ENCODE results near the gene NFASC. TPM values are rescaled to one million over a fixed set of nuclear protein-coding genes. Genes with fewer than 3 reads are reported as not detected.
A peak's percentile ranks its signal among the peaks of the same experiment; 100 is the strongest.

NFASC gene
- total and polyA plus RNA-seq, 9 of the 15 experiments (the other 6 are each of a cell fraction or from before 2014, with no cell fraction given) = 0.03 to 0.16 (median 0.06) TPM; not detected in 6

GRCh38 chr1:204945565-204945977 lies 74.9 kb downstream of the NFASC start:
- Histone ChIP-seq H3K4me1 (replicated peaks in 1 of 2; ENCODE audit: control insufficient read depth in 2 of 2, insufficient read depth in 2 of 2, low read length in 2 of 2) (no peaks in the 10 kb centered on the region), H3K4me3 (no peak overlapping the region), H3K27me3 (ENCODE audit: control insufficient read depth in 2 of 2, insufficient read depth in 2 of 2, low read length in 2 of 2) (peaks cover 10 to 60% of the 10 kb centered on the region in 2 experiments; a peak in 3 of 5 replicates), H3K4me2 (ENCODE audit: insufficient read depth, low read length) (no peak overlapping the region), H3K9me1 (ENCODE audit: control insufficient read depth, insufficient read depth, low read length) (no peaks in the 10 kb centered on the region), H3K9ac (ENCODE audit: insufficient read depth in 1 of 2, low read depth in 2 of 2, low read length in 2 of 2) (no peak overlapping the region), H3K9me3 (replicated peaks; ENCODE audit: control insufficient read depth, insufficient read depth, low read depth, low read length) (no peaks in the 10 kb centered on the region), H3K36me3 (ENCODE audit: control insufficient read depth, insufficient read depth, low read length) (no peaks in the 10 kb centered on the region), H3K27ac (ENCODE audit: extremely low read depth, low read depth, low read length) (no peak overlapping the region), H4K20me1 (replicated peaks; ENCODE audit: control insufficient read depth, insufficient read depth, low read length) (peaks cover 5% of the 10 kb centered on the region; the same call in 1 of the 2 replicates), H2AFZ (ENCODE audit: low read depth, low read length) (no peak overlapping the region), H3K79me2 (ENCODE audit: control insufficient read depth, insufficient read depth, low read length) (no peaks in the 10 kb centered on the region)
- DNase-seq (ENCODE audit: extremely low read depth in 1 of 4, low spot score in 3 of 4) = no peak
- BruUV-seq (replicated peaks) = no TSS peak
- no peak for ATAC-seq
- CTCF ChIA-PET (ENCODE audit: low intra/inter-chr PET ratio) = no interaction called here
- FAIRE-seq = no peak
- POLR2A ChIA-PET = interaction anchor here (0.7 to 2.0 kb wide), 3 partner anchors 16 to 153 kb away, joined by 3 to 6 read pairs (median 3); no protein-coding TSS in a partner anchor
- no peak for TF ChIP-seq SRSF7 (optimal IDR thresholded peaks at IDR 0.05; ENCODE audit: low read depth, low read length)
- TF ChIP-seq RFX1 (IDR thresholded peaks at IDR 0.05) = peak; percentile 68
- 4% methylated on average over 4 of the region's 4 CpGs for WGBS (ENCODE audit: insufficient coverage, low coverage, missing lambda C conversion rate)
- intact Hi-C loops (cut with micrococcal nuclease) (loop anchor here (10.0 kb wide), 1 partner anchor 381 kb away; no protein-coding TSS in a partner anchor), in situ Hi-C loops (cut with MboI) (no loop called here)

- ATAC-seq (no peak), FAIRE-seq (no peak), DNase-seq (ENCODE audit: extremely low read depth in 1 of 4, low spot score in 3 of 4) (no peak)
- intact Hi-C loops (cut with micrococcal nuclease) (loop anchor here (10.0 kb wide), 1 partner anchor 382 kb away; no protein-coding TSS in a partner anchor), in situ Hi-C loops (cut with MboI) (no loop called here)
- no peaks in the 10 kb centered on the region for H3K36me3 ChIP-seq (ENCODE audit: control insufficient read depth, insufficient read depth, low read length)
- no peaks in the 10 kb centered on the region for H3K9me1 ChIP-seq (ENCODE audit: control insufficient read depth, insufficient read depth, low read length)
- no peak overlapping the region for H3K4me2 ChIP-seq (ENCODE audit: insufficient read depth, low read length)
- no peak overlapping the region for H3K4me3 ChIP-seq
- no TSS peak for BruUV-seq (replicated peaks)
- no peak overlapping the region for H2AFZ ChIP-seq (ENCODE audit: low read depth, low read length)
- peaks cover 5% of the 10 kb centered on the region; the same call in 1 of the 2 replicates for H4K20me1 ChIP-seq (replicated peaks; ENCODE audit: control insufficient read depth, insufficient read depth, low read length)
- WGBS (ENCODE audit: insufficient coverage, low coverage, missing lambda C conversion rate) = under 1% methylated on average over 9 of the region's 9 CpGs
- H3K9ac ChIP-seq (ENCODE audit: insufficient read depth in 1 of 2, low read depth in 2 of 2, low read length in 2 of 2) = no peak overlapping the region
- no peaks in the 10 kb centered on the region for H3K79me2 ChIP-seq (ENCODE audit: control insufficient read depth, insufficient read depth, low read length)
- no peaks in the 10 kb centered on the region for H3K4me1 ChIP-seq (replicated peaks in 1 of 2; ENCODE audit: control insufficient read depth in 2 of 2, insufficient read depth in 2 of 2, low read length in 2 of 2)
- POLR2A ChIA-PET = no interaction called here
- H3K27me3 ChIP-seq (ENCODE audit: control insufficient read depth in 2 of 2, insufficient read depth in 2 of 2, low read length in 2 of 2) = peaks cover 14 to 62% of the 10 kb centered on the region in 2 experiments; a peak in 3 of 5 replicates
- no peaks in the 10 kb centered on the region for H3K9me3 ChIP-seq (replicated peaks; ENCODE audit: control insufficient read depth, insufficient read depth, low read depth, low read length)
- no peak overlapping the region for H3K27ac ChIP-seq (ENCODE audit: extremely low read depth, low read depth, low read length)
- CTCF ChIA-PET (ENCODE audit: low intra/inter-chr PET ratio) = no interaction called here
- no peak for TF ChIP-seq ZSCAN32 (CRISPR knock-in tag; IDR thresholded peaks at IDR 0.05)
- no peak for TF ChIP-seq FOXK1 (CRISPR knock-in tag; IDR thresholded peaks at IDR 0.05; ENCODE audit: borderline replicate concordance)
- no peak for TF ChIP-seq ZNF445 (CRISPR knock-in tag; IDR thresholded peaks at IDR 0.05; ENCODE audit: low read depth)
- no peak for TF ChIP-seq CBX5 (IDR thresholded peaks at IDR 0.05; ENCODE audit: borderline replicate concordance, low read depth)
- TF ChIP-seq DPF2 (IDR thresholded peaks at IDR 0.05) = no peak
- TF ChIP-seq ATF7 (IDR thresholded peaks at IDR 0.05) = no peak
- no peak for TF ChIP-seq CBX8 (IDR thresholded peaks at IDR 0.05; ENCODE audit: borderline replicate concordance, extremely low read depth, low read depth, low read length, poor library complexity, severe bottlenecking)
- TF ChIP-seq TCF3 (CRISPR knock-in tag; IDR thresholded peaks at IDR 0.05) = no peak
- TF ChIP-seq TCF7 (IDR thresholded peaks at IDR 0.05; ENCODE audit: borderline replicate concordance) = no peak
- no peak for TF ChIP-seq ZNF280A (IDR thresholded peaks at IDR 0.05; ENCODE audit: low read depth, partially characterized antibody)
- no peak for TF ChIP-seq ZNF280B (CRISPR knock-in tag; IDR thresholded peaks at IDR 0.05)
- TF ChIP-seq KLF6 (CRISPR knock-in tag; IDR thresholded peaks at IDR 0.05; ENCODE audit: borderline replicate concordance) = no peak
Observed at GRCh38 chr1:204946640-204947039, 76.0 kb downstream of the NFASC start.

Data from K562 (cell line).